ENCODE measurements around the gene TSPAN6.

TSPAN6 gene

DNA sequence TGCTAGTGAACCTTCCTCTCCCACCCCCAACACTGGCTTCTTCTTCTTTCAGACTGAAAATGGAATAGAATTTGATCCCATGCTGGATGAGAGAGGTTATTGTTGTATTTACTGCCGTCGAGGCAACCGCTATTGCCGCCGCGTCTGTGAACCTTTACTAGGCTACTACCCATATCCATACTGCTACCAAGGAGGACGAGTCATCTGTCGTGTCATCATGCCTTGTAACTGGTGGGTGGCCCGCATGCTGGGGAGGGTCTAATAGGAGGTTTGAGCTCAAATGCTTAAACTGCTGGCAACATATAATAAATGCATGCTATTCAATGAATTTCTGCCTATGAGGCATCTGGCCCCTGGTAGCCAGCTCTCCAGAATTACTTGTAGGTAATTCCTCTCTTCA lies 37.1 kb downstream of the TSPAN6 start:
- no peak overlapping the region for H2AK5ac ChIP-seq (ENCODE audit: low read length)
- H3K27me3 ChIP-seq (ENCODE audit: insufficient read depth, low read length), result no peaks in the 10 kb centered on the region
- no peak overlapping the region for H3K9ac ChIP-seq (ENCODE audit: low read length)
- no peak overlapping the region for H3K23ac ChIP-seq (ENCODE audit: low read length)
- no peaks in the 10 kb centered on the region for H3K9me3 ChIP-seq (ENCODE audit: insufficient read depth, low read depth, low read length)
- no peaks in the 10 kb centered on the region for H3K36me3 ChIP-seq (ENCODE audit: control insufficient read depth in 1 of 2, insufficient read depth in 2 of 2, low read length in 2 of 2)
- DNase-seq, result peak; percentile 46 to 56
- no peak overlapping the region for H3K4ac ChIP-seq (ENCODE audit: low read depth, low read length)
- no peak overlapping the region for H4K12ac ChIP-seq (ENCODE audit: low read depth, low read length)
- H2AFZ ChIP-seq (ENCODE audit: insufficient read depth, low read length, poor library complexity), result no peak overlapping the region
- H2BK12ac ChIP-seq (ENCODE audit: low read length), result no peak overlapping the region
- no peak overlapping the region for H4K8ac ChIP-seq (ENCODE audit: low read depth, low read length)
- no peaks in the 10 kb centered on the region for H3K79me2 ChIP-seq (ENCODE audit: control insufficient read depth, insufficient read depth, low read length, poor library complexity)
- H3K4me1 ChIP-seq (ENCODE audit: control insufficient read depth in 1 of 2, insufficient read depth in 2 of 2, low read length in 2 of 2), result peaks cover 0 to 3% of the 10 kb centered on the region in 2 experiments
- H4K91ac ChIP-seq (ENCODE audit: low read depth, low read length), result no peak overlapping the region
- no peak overlapping the region for H2BK120ac ChIP-seq (ENCODE audit: insufficient read depth, low read length, poor library complexity)
- no peak overlapping the region for H2BK5ac ChIP-seq (ENCODE audit: low read depth, low read length, poor library complexity)
- H3K4me2 ChIP-seq (ENCODE audit: low read length), result no peak overlapping the region
- H3K18ac ChIP-seq (ENCODE audit: low read length), result no peak overlapping the region
- no peaks in the 10 kb centered on the region for H3K79me1 ChIP-seq (ENCODE audit: low read length)
- no peak overlapping the region for H3K4me3 ChIP-seq (ENCODE audit: low read depth, low read length)
- WGBS (ENCODE audit: extremely low coverage, insufficient coverage, insufficient read length), result no CpG with 5 or more reads among the region's 9 CpGs
- H3K14ac ChIP-seq (ENCODE audit: low read length), result no peak overlapping the region
- H3K27ac ChIP-seq (ENCODE audit: low read depth, low read length), result no peak overlapping the region

DNA sequence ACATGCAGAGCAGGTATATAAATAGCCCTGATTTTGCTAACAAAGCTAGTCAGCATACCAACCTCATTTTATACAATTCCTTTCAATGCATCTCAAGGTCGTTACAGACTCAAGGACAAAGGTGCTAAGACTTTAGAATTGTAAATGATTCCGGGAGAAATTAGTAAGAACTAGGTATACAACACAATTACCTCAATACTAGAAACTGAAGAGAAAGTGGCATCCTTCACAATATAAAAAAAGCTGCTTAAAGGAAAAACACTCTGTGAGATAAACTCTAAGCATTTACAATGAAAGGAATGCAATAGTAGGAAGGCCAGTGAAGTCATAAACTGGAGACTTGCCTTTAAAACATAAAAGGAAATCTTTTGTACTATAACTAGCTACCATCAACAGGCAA lies 40.0 kb downstream of the TSPAN6 start:
- Histone ChIP-seq H3K23ac (ENCODE audit: low read length) (no peak overlapping the region), H3K9me3 (ENCODE audit: insufficient read depth, low read depth, low read length) (no peaks in the 10 kb centered on the region), H3K36me3 (ENCODE audit: control insufficient read depth in 1 of 2, insufficient read depth in 2 of 2, low read length in 2 of 2) (no peaks in the 10 kb centered on the region), H3K4me3 (ENCODE audit: low read depth, low read length) (no peak overlapping the region), H3K9ac (ENCODE audit: low read length) (no peak overlapping the region), H4K12ac (ENCODE audit: low read depth, low read length) (no peak overlapping the region), H3K14ac (ENCODE audit: low read length) (no peak overlapping the region), H2BK120ac (ENCODE audit: insufficient read depth, low read length, poor library complexity) (no peak overlapping the region), H3K27ac (ENCODE audit: low read depth, low read length) (no peak overlapping the region), H3K18ac (ENCODE audit: low read length) (no peak overlapping the region), H3K4me2 (ENCODE audit: low read length) (no peak overlapping the region), H3K79me1 (ENCODE audit: low read length) (no peaks in the 10 kb centered on the region), H3K4me1 (ENCODE audit: control insufficient read depth in 1 of 2, insufficient read depth in 2 of 2, low read length in 2 of 2) (peaks cover 0 to 3% of the 10 kb centered on the region in 2 experiments), H3K79me2 (ENCODE audit: control insufficient read depth, insufficient read depth, low read length, poor library complexity) (no peaks in the 10 kb centered on the region), H4K91ac (ENCODE audit: low read depth, low read length) (no peak overlapping the region), H4K8ac (ENCODE audit: low read depth, low read length) (no peak overlapping the region), H3K27me3 (ENCODE audit: insufficient read depth, low read length) (no peaks in the 10 kb centered on the region), H2BK5ac (ENCODE audit: low read depth, low read length, poor library complexity) (no peak overlapping the region), H2AK5ac (ENCODE audit: low read length) (no peak overlapping the region), H2BK12ac (ENCODE audit: low read length) (no peak overlapping the region), H2AFZ (ENCODE audit: insufficient read depth, low read length, poor library complexity) (no peak overlapping the region), H3K4ac (ENCODE audit: low read depth, low read length) (no peak overlapping the region)
- DNase-seq, result no peak
- WGBS (ENCODE audit: extremely low coverage, insufficient coverage, insufficient read length), result no CpG with 5 or more reads among the region's 2 CpGs

DNA sequence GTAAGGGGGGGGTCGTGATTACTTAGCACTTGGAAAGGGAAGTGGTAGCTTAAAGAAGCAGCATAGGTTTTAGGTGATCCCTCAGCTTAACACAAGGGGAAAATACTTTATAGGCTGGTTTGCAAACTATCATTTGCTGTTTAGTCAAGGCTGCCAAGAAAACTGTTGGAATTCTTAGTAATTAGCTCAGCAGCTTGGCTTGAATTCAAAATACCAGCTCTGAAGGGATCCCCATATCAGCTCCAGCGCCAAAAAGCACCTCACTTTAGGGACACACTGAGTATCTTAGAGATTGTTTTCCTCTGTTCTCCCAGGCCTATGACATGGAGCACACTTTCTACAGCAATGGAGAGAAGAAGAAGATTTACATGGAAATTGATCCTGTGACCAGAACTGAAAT lies 43.0 kb downstream of the TSPAN6 start:
- no peaks in the 10 kb centered on the region for H3K4me1 ChIP-seq (ENCODE audit: control insufficient read depth in 1 of 2, insufficient read depth in 2 of 2, low read length in 2 of 2)
- no peaks in the 10 kb centered on the region for H3K79me2 ChIP-seq (ENCODE audit: control insufficient read depth, insufficient read depth, low read length, poor library complexity)
- no peaks in the 10 kb centered on the region for H3K36me3 ChIP-seq (ENCODE audit: control insufficient read depth in 1 of 2, insufficient read depth in 2 of 2, low read length in 2 of 2)
- no peak overlapping the region for H3K4ac ChIP-seq (ENCODE audit: low read depth, low read length)
- H2BK12ac ChIP-seq (ENCODE audit: low read length), result no peak overlapping the region
- no peak overlapping the region for H3K14ac ChIP-seq (ENCODE audit: low read length)
- no peak overlapping the region for H4K91ac ChIP-seq (ENCODE audit: low read depth, low read length)
- no peak overlapping the region for H2AK5ac ChIP-seq (ENCODE audit: low read length)
- no peak overlapping the region for H3K27ac ChIP-seq (ENCODE audit: low read depth, low read length)
- no peak overlapping the region for H2BK5ac ChIP-seq (ENCODE audit: low read depth, low read length, poor library complexity)
- H3K27me3 ChIP-seq (ENCODE audit: insufficient read depth, low read length), result no peaks in the 10 kb centered on the region
- no peak overlapping the region for H3K9ac ChIP-seq (ENCODE audit: low read length)
- H3K23ac ChIP-seq (ENCODE audit: low read length), result no peak overlapping the region
- no peak overlapping the region for H3K18ac ChIP-seq (ENCODE audit: low read length)
- no peak overlapping the region for H4K8ac ChIP-seq (ENCODE audit: low read depth, low read length)
- DNase-seq, result no peak
- WGBS (ENCODE audit: extremely low coverage, insufficient coverage, insufficient read length), result no CpG with 5 or more reads among the region's 2 CpGs
- H3K4me3 ChIP-seq (ENCODE audit: low read depth, low read length), result no peak overlapping the region
- H4K12ac ChIP-seq (ENCODE audit: low read depth, low read length), result no peak overlapping the region
- H3K79me1 ChIP-seq (ENCODE audit: low read length), result no peaks in the 10 kb centered on the region
- no peak overlapping the region for H2AFZ ChIP-seq (ENCODE audit: insufficient read depth, low read length, poor library complexity)
- H2BK120ac ChIP-seq (ENCODE audit: insufficient read depth, low read length, poor library complexity), result no peak overlapping the region
- no peaks in the 10 kb centered on the region for H3K9me3 ChIP-seq (ENCODE audit: insufficient read depth, low read depth, low read length)
- no peak overlapping the region for H3K4me2 ChIP-seq (ENCODE audit: low read length)

DNA sequence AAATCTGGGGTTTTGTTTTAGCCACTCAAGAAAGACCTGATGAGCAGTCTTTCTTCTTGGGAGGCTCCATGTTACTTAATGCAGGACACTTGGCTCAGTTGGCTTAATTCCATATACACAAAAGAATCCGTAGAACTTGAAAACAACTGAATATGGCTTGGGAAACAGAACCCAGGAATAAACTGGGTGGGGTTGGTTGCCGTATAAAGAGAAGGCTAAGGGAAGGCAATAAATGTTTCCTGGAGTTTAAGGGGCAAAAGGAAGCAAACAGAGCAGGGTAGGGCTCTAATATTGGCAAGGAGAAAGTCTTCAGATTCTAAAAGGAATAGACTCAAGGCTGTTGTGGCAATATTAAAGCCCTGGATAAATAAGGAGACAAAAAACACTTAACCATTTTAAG lies 43.5 kb downstream of the TSPAN6 start:
- no peaks in the 10 kb centered on the region for H3K79me2 ChIP-seq (ENCODE audit: control insufficient read depth, insufficient read depth, low read length, poor library complexity)
- H3K14ac ChIP-seq (ENCODE audit: low read length), result no peak overlapping the region
- H3K79me1 ChIP-seq (ENCODE audit: low read length), result no peaks in the 10 kb centered on the region
- no peak overlapping the region for H2BK5ac ChIP-seq (ENCODE audit: low read depth, low read length, poor library complexity)
- no peak overlapping the region for H3K4me3 ChIP-seq (ENCODE audit: low read depth, low read length)
- no peak overlapping the region for H3K9ac ChIP-seq (ENCODE audit: low read length)
- H3K18ac ChIP-seq (ENCODE audit: low read length), result no peak overlapping the region
- no peak for DNase-seq
- H3K23ac ChIP-seq (ENCODE audit: low read length), result no peak overlapping the region
- H3K4me2 ChIP-seq (ENCODE audit: low read length), result no peak overlapping the region
- H3K9me3 ChIP-seq (ENCODE audit: insufficient read depth, low read depth, low read length), result no peaks in the 10 kb centered on the region
- no peak overlapping the region for H2BK12ac ChIP-seq (ENCODE audit: low read length)
- H2BK120ac ChIP-seq (ENCODE audit: insufficient read depth, low read length, poor library complexity), result no peak overlapping the region
- H3K4me1 ChIP-seq (ENCODE audit: control insufficient read depth in 1 of 2, insufficient read depth in 2 of 2, low read length in 2 of 2), result no peaks in the 10 kb centered on the region
- no peak overlapping the region for H4K91ac ChIP-seq (ENCODE audit: low read depth, low read length)
- no CpG with 5 or more reads among the region's 2 CpGs for WGBS (ENCODE audit: extremely low coverage, insufficient coverage, insufficient read length)
- H2AFZ ChIP-seq (ENCODE audit: insufficient read depth, low read length, poor library complexity), result no peak overlapping the region
- H4K8ac ChIP-seq (ENCODE audit: low read depth, low read length), result no peak overlapping the region
- H3K27ac ChIP-seq (ENCODE audit: low read depth, low read length), result no peak overlapping the region
- H4K12ac ChIP-seq (ENCODE audit: low read depth, low read length), result no peak overlapping the region
- H3K27me3 ChIP-seq (ENCODE audit: insufficient read depth, low read length), result no peaks in the 10 kb centered on the region
- no peak overlapping the region for H3K4ac ChIP-seq (ENCODE audit: low read depth, low read length)
- no peak overlapping the region for H2AK5ac ChIP-seq (ENCODE audit: low read length)
- no peaks in the 10 kb centered on the region for H3K36me3 ChIP-seq (ENCODE audit: control insufficient read depth in 1 of 2, insufficient read depth in 2 of 2, low read length in 2 of 2)
